HCT116 (cell line): ENCODE measurements around the gene HSD17B10. TPM values are rescaled to one million over a fixed set of nuclear protein-coding genes. Genes with fewer than 3 reads are reported as not detected.

Source experiments
- ATAC-seq: fragments of 200-7000 bp; cut with Tn5 transposase; 2 replicates; pipeline ENCODE4 v1.9.1; 2020; ENCODE audit warnings: mild to moderate bottlenecking, moderate library complexity
- BruUV-seq: library from RNA; stranded (reverse); fragments of 400-500 nt; replicated peaks from 2 replicates; lab custom pipeline; 2021; lab: Mats Ljungman, UMichigan
- CTCF ChIA-PET: fragments of 300-600 bp; sonication (Branson Sonifier 250); formaldehyde crosslinking; loops from one replicate; lab custom pipeline; 2021; ENCODE audit warnings: antibody characterized with exemption; lab: Charles Lee
- POLR2A ChIA-PET: fragments of 300-600, 350-600 bp; sonication (Branson Sonifier 250); formaldehyde crosslinking; loops from one replicate; lab custom pipeline; 2021; ENCODE audit warnings: antibody characterized with exemption; lab: Charles Lee
- RAD21 ChIA-PET, 2 experiments: fragments of 300-600 bp; sonication (Branson Sonifier 250); formaldehyde crosslinking; loops; one replicate each; lab custom pipeline; 2023; ENCODE audit warnings: low total read pairs in 2 of 2; ENCODE audit not compliant: uncharacterized antibody in 2 of 2, unreplicated experiment in 2 of 2, low non-redundant PET in 1 of 2; lab: Charles Lee
- DNase-seq: peaks from one replicate; pipeline ENCODE4 v3.0.0-alpha.2; 2010; ENCODE audit warnings: low read depth, low spot score
- H2AFZ ChIP-seq: fragments of 200-600 bp; shearing (Covaris generic), sonication (generic); 2 replicates; pipeline ENCODE4 v1.6.1; 2017; ENCODE audit warnings: low read depth, mixed run types, mixed read lengths, antibody characterized with exemption, low read length; ENCODE audit not compliant: poor library complexity, severe bottlenecking
- H3K27ac ChIP-seq: 2 replicates; pipeline ENCODE4 v1.5.1; 2012; ENCODE audit warnings: low read depth, low read length
- H3K27me3 ChIP-seq: fragments of 200-600 bp; sonication (generic); 2 replicates; pipeline ENCODE4 v1.6.1; 2016; ENCODE audit warnings: mixed run types, low read length, mixed read lengths; ENCODE audit not compliant: insufficient read depth
- H3K36me3 ChIP-seq, 2 experiments: fragments of 200-500 bp in 1 of 2; fragments of 200-600 bp in 1 of 2; sonication (Bioruptor generic) in 1 of 2; sonication (generic) in 1 of 2; 2 replicates each; pipeline versions ENCODE4 v1.5.1 to v1.6.1; 2014 to 2016; ENCODE audit warnings: low read length in 2 of 2, inconsistent platforms in 1 of 2, mixed read lengths in 1 of 2, mixed run types in 1 of 2; ENCODE audit not compliant: insufficient read depth in 2 of 2, control insufficient read depth in 1 of 2
- H3K4me1 ChIP-seq, 2 experiments: fragments of 200-600 bp in 1 of 2; sonication (generic) in 1 of 2; 2 replicates each; pipeline versions ENCODE4 v1.5.1 to v1.6.1; 2012 to 2017; ENCODE audit warnings: low read length in 2 of 2, inconsistent platforms in 1 of 2, mild to moderate bottlenecking in 1 of 2, mixed read lengths in 1 of 2, mixed run types in 1 of 2, moderate library complexity in 1 of 2; ENCODE audit not compliant: insufficient read depth in 2 of 2, control insufficient read depth in 1 of 2
- H3K4me2 ChIP-seq: fragments of 200-600 bp; sonication (generic); 2 replicates; pipeline ENCODE4 v1.6.1; 2017; ENCODE audit warnings: mixed run types, low read length, mixed read lengths
- H3K4me3 ChIP-seq, 2 experiments: fragments of 200-600 bp in 1 of 2; sonication (generic) in 1 of 2; replicated peaks in 1 of 2; 2 replicates each; pipeline ENCODE4 v1.5.1; 2011 to 2016; ENCODE audit warnings: low read length in 2 of 2, control low read depth in 1 of 2, low read depth in 1 of 2, mild to moderate bottlenecking in 1 of 2, mixed read lengths in 1 of 2, mixed run types in 1 of 2
- H3K79me2 ChIP-seq: fragments of 200-600 bp; sonication (generic); 2 replicates; pipeline ENCODE4 v1.6.1; 2017; ENCODE audit warnings: mild to moderate bottlenecking, mixed run types, low read length, moderate library complexity, mixed read lengths; ENCODE audit not compliant: insufficient read depth
- H3K9ac ChIP-seq: fragments of 200-600 bp; sonication (generic); 2 replicates; pipeline ENCODE4 v1.6.1; 2016; ENCODE audit warnings: low read length, mixed read lengths
- H3K9me2 ChIP-seq: fragments of 200-600 bp; sonication (generic), shearing (Covaris generic); 2 replicates; pipeline ENCODE4 v1.6.1; 2017; ENCODE audit warnings: mixed run types, mild to moderate bottlenecking, moderate library complexity; ENCODE audit not compliant: insufficient read depth
- H3K9me3 ChIP-seq, 2 experiments: fragments of 200-500 bp in 1 of 2; fragments of 200-600 bp in 1 of 2; sonication (Bioruptor generic) in 1 of 2; sonication (generic) in 1 of 2; 2 replicates each; pipeline ENCODE4 v1.6.1; 2014 to 2017; ENCODE audit warnings: low read length in 2 of 2, mixed read lengths in 2 of 2, inconsistent platforms in 1 of 2, low read depth in 1 of 2, mild to moderate bottlenecking in 1 of 2, mixed run types in 1 of 2, moderate library complexity in 1 of 2; ENCODE audit not compliant: control insufficient read depth in 1 of 2, insufficient read depth in 1 of 2
- H4K20me1 ChIP-seq: fragments of 200-600 bp; sonication (generic), shearing (Covaris generic); 2 replicates; pipeline ENCODE4 v1.6.1; 2017; ENCODE audit warnings: mixed run types, mild to moderate bottlenecking, moderate library complexity; ENCODE audit not compliant: insufficient read depth
- CBX3 ChIP-seq: IDR thresholded peaks from 2 replicates; pipeline ENCODE4 v1.6.1; 2012; ENCODE audit warnings: low read depth
- CEBPB ChIP-seq: IDR thresholded peaks from 2 replicates; pipeline ENCODE4 v1.6.1; 2012; ENCODE audit warnings: low read depth
- EGR1 ChIP-seq: IDR thresholded peaks from 2 replicates; pipeline ENCODE4 v1.6.1; 2012; ENCODE audit warnings: low read depth
- ELF1 ChIP-seq: IDR thresholded peaks from 2 replicates; pipeline ENCODE4 v1.6.1; 2012; ENCODE audit warnings: low read depth, borderline replicate concordance
- EZH2phosphoT487 ChIP-seq: fragments of 200-600 bp; IDR thresholded peaks from 2 replicates; pipeline ENCODE4 v1.6.1; 2018; ENCODE audit warnings: antibody characterized with exemption, borderline replicate concordance
- JUND ChIP-seq: IDR thresholded peaks from 2 replicates; pipeline ENCODE4 v1.6.1; 2012
- POLR2AphosphoS5 ChIP-seq: IDR thresholded peaks from 2 replicates; pipeline ENCODE4 v1.6.1; 2011; ENCODE audit warnings: mild to moderate bottlenecking, low read depth, low read length, moderate library complexity
- RAD21 ChIP-seq: IDR thresholded peaks from 2 replicates; pipeline ENCODE4 v1.6.1; 2012; ENCODE audit warnings: low read depth, mild to moderate bottlenecking
- SP1 ChIP-seq: IDR thresholded peaks from 2 replicates; pipeline ENCODE4 v1.6.1; 2012; ENCODE audit warnings: low read depth
- SRF ChIP-seq: IDR thresholded peaks from 2 replicates; pipeline ENCODE4 v1.6.1; 2012; ENCODE audit warnings: low read depth
- TCF7L2 ChIP-seq: IDR thresholded peaks from 2 replicates; pipeline ENCODE4 v1.7.0; 2011; ENCODE audit warnings: borderline replicate concordance, inconsistent platforms; ENCODE audit not compliant: insufficient read depth, insufficient read length; ENCODE audit errors: extremely low read depth
- YY1 ChIP-seq: IDR thresholded peaks from 2 replicates; pipeline ENCODE4 v1.6.1; 2011; ENCODE audit warnings: low read length, low read depth, moderate library complexity, mild to moderate bottlenecking; ENCODE audit not compliant: insufficient replicate concordance; ENCODE audit errors: extremely low read depth
- ZNF274 ChIP-seq: fragments of 200-500 bp; sonication (Bioruptor generic); IDR thresholded peaks from 2 replicates; pipeline ENCODE4 v1.6.1; 2014; ENCODE audit warnings: mild to moderate bottlenecking, low read depth, low read length, inconsistent platforms
- intact Hi-C: fragments of 100-400 bp; cut with micrococcal nuclease; formaldehyde crosslinking; loops from 2 replicates; pipeline ENCODE4 v1.10.0; 2022
- total RNA-seq: library from RNA; stranded (reverse); gene quantifications from one replicate; pipeline ENCODE4 v1.2.1, GENCODE V29; 2021; ENCODE audit not compliant: unreplicated experiment
- TF ChIP-seq, protein P1 (sequence below): IDR thresholded peaks from 2 replicates; pipeline ENCODE4 v1.6.1; 2012
- TF ChIP-seq, protein P2 (sequence below): IDR thresholded peaks from 2 replicates; pipeline ENCODE4 v1.6.1; 2012; ENCODE audit warnings: low read depth
- TF ChIP-seq, protein P3 (sequence below), 3 experiments: fragments of 200-600 bp in 1 of 3; sonication (generic) in 1 of 3; IDR thresholded peaks in 2 of 3; conservative IDR thresholded peaks in 1 of 3; 2 replicates each; pipeline ENCODE4 v1.5.1; 2012 to 2017; ENCODE audit warnings: low read depth in 2 of 3, low read length in 2 of 3, antibody characterized with exemption in 1 of 3, borderline replicate concordance in 1 of 3, control low read depth in 1 of 3, mild to moderate bottlenecking in 1 of 3, mixed read lengths in 1 of 3, mixed run types in 1 of 3, moderate library complexity in 1 of 3; ENCODE audit not compliant: insufficient read depth in 1 of 3
- TF ChIP-seq, protein P4 (sequence below): IDR thresholded peaks from 2 replicates; pipeline ENCODE4 v1.6.1; 2011; ENCODE audit warnings: mild to moderate bottlenecking, low read length, moderate library complexity; ENCODE audit not compliant: insufficient replicate concordance; ENCODE audit errors: extremely low read depth

Gene HSD17B10
- total RNA-seq, 1 experiment from 2014 or later, result 94.4 TPM

DNA sequence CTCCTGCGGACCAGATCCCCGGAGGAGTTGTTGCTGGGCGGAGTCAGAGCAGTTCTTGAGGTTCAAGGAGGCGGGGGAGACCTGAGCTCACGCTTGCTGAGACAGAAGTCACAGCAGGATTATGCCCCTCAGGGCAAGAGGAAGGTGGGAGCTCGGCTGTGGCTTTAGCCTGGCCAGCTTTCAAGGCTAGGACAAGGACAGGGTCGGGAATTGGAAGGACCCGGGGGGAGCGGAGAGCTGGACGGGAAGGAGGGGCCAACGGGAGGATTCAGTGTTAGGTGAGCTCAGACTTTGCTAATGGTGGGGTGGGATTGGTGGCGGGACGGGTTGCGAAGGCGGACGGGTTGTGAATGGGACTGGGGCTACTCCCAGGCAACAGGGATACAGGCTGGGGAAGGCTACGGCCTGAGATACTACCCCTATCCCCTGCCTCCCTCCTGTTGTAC lies 11.3 kb downstream of the HSD17B10 start, which contains the start of gene RIBC1:
Gene RIBC1, plus strand, starts transcription at position 13 of the 446 bp plus-strand sequence. CDS start 3,404 bp downstream, outside the sequence.
- Histone ChIP-seq H3K4me3 (peak within 1 kb of the TSS; percentile 73 to 85), H2AFZ (no peak within 1 kb of the TSS), H3K4me1 (peaks cover 8 to 17% of the 10 kb centered on the region in 2 experiments), H3K9me2 (no peaks in the 10 kb centered on the region), H3K9ac (peak within 1 kb of the TSS; percentile 89), H3K4me2 (peak within 1 kb of the TSS; percentile 87), H3K9me3 (no peaks in the 10 kb centered on the region), H3K27ac (peak within 1 kb of the TSS; percentile 92), H3K79me2 (peaks cover 40% of the 10 kb centered on the region), H3K27me3 (no peaks in the 10 kb centered on the region), H3K36me3 (no peaks in the 10 kb centered on the region), H4K20me1 (no peaks in the 10 kb centered on the region)
- no TSS peak for BruUV-seq
- POLR2A ChIA-PET, result interaction anchor here (0.9 to 1.9 kb wide), 8 partner anchors 10 to 261 kb away, joined by 3 to 11 read pairs (median 4); no protein-coding TSS in a partner anchor
- CTCF ChIA-PET, result interaction anchor here (0.8 to 1.8 kb wide), 3 partner anchors 9 to 110 kb away, joined by 3 to 5 read pairs (median 4); no protein-coding TSS in a partner anchor
- no peak for DNase-seq
- no peak for TF ChIP-seq RAD21
- TF ChIP-seq ELF1, result no peak
- TF ChIP-seq JUND, result no peak
- no peak for TF ChIP-seq EZH2phosphoT487
- TF ChIP-seq ZNF274, result no peak
- TF ChIP-seq, protein P1, sequence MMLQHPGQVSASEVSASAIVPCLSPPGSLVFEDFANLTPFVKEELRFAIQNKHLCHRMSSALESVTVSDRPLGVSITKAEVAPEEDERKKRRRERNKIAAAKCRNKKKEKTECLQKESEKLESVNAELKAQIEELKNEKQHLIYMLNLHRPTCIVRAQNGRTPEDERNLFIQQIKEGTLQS, result no peak
- no peak for TF ChIP-seq TCF7L2
- TF ChIP-seq CBX3, result no peak
- TF ChIP-seq, protein P2, sequence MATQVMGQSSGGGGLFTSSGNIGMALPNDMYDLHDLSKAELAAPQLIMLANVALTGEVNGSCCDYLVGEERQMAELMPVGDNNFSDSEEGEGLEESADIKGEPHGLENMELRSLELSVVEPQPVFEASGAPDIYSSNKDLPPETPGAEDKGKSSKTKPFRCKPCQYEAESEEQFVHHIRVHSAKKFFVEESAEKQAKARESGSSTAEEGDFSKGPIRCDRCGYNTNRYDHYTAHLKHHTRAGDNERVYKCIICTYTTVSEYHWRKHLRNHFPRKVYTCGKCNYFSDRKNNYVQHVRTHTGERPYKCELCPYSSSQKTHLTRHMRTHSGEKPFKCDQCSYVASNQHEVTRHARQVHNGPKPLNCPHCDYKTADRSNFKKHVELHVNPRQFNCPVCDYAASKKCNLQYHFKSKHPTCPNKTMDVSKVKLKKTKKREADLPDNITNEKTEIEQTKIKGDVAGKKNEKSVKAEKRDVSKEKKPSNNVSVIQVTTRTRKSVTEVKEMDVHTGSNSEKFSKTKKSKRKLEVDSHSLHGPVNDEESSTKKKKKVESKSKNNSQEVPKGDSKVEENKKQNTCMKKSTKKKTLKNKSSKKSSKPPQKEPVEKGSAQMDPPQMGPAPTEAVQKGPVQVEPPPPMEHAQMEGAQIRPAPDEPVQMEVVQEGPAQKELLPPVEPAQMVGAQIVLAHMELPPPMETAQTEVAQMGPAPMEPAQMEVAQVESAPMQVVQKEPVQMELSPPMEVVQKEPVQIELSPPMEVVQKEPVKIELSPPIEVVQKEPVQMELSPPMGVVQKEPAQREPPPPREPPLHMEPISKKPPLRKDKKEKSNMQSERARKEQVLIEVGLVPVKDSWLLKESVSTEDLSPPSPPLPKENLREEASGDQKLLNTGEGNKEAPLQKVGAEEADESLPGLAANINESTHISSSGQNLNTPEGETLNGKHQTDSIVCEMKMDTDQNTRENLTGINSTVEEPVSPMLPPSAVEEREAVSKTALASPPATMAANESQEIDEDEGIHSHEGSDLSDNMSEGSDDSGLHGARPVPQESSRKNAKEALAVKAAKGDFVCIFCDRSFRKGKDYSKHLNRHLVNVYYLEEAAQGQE, result no peak
- TF ChIP-seq, protein P3, sequence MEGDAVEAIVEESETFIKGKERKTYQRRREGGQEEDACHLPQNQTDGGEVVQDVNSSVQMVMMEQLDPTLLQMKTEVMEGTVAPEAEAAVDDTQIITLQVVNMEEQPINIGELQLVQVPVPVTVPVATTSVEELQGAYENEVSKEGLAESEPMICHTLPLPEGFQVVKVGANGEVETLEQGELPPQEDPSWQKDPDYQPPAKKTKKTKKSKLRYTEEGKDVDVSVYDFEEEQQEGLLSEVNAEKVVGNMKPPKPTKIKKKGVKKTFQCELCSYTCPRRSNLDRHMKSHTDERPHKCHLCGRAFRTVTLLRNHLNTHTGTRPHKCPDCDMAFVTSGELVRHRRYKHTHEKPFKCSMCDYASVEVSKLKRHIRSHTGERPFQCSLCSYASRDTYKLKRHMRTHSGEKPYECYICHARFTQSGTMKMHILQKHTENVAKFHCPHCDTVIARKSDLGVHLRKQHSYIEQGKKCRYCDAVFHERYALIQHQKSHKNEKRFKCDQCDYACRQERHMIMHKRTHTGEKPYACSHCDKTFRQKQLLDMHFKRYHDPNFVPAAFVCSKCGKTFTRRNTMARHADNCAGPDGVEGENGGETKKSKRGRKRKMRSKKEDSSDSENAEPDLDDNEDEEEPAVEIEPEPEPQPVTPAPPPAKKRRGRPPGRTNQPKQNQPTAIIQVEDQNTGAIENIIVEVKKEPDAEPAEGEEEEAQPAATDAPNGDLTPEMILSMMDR (IDR thresholded peaks at IDR 0.05 in 2 of 3, conservative IDR thresholded peaks at IDR 0.05 in 1 of 3; ENCODE audit: borderline replicate concordance in 1 of 3, insufficient read depth in 1 of 3, low read depth in 2 of 3, low read length in 2 of 3), result no peak
- no peak for TF ChIP-seq YY1
- TF ChIP-seq EGR1, result no peak
- TF ChIP-seq POLR2AphosphoS5, result no peak
- no peak for TF ChIP-seq SRF
- no peak for TF ChIP-seq SP1
- TF ChIP-seq, protein P4, sequence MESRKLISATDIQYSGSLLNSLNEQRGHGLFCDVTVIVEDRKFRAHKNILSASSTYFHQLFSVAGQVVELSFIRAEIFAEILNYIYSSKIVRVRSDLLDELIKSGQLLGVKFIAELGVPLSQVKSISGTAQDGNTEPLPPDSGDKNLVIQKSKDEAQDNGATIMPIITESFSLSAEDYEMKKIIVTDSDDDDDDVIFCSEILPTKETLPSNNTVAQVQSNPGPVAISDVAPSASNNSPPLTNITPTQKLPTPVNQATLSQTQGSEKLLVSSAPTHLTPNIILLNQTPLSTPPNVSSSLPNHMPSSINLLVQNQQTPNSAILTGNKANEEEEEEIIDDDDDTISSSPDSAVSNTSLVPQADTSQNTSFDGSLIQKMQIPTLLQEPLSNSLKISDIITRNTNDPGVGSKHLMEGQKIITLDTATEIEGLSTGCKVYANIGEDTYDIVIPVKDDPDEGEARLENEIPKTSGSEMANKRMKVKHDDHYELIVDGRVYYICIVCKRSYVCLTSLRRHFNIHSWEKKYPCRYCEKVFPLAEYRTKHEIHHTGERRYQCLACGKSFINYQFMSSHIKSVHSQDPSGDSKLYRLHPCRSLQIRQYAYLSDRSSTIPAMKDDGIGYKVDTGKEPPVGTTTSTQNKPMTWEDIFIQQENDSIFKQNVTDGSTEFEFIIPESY, result no peak
- TF ChIP-seq CEBPB, result no peak
- RAD21 ChIA-PET, result no interaction called here
- intact Hi-C loops, result no loop called here
- ATAC-seq, result peak; percentile 6; the same call in 1 of the 2 replicates
